ENCODE measurements around the gene GARS1.

- TF ChIP-seq CTCF (conservative IDR thresholded peaks at IDR 0.05; ENCODE audit: low read length): no peak
- TF ChIP-seq EZH2phosphoT487 (IDR thresholded peaks at IDR 0.05; ENCODE audit: borderline replicate concordance, low read depth, low read length): no peak
Observed at GRCh38 chr7:30646154-30646553, 51.5 kb downstream of the GARS1 start.
